ENCODE results near the gene PCNX2. TPM values are rescaled to one million over a fixed set of nuclear protein-coding genes. Genes with fewer than 3 reads are reported as not detected.

PCNX2 gene
- polyA plus RNA-seq, 1 donor (not counting 4 experiments of a cell fraction or from before 2014, with no cell fraction given): 18.0 TPM

DNA sequence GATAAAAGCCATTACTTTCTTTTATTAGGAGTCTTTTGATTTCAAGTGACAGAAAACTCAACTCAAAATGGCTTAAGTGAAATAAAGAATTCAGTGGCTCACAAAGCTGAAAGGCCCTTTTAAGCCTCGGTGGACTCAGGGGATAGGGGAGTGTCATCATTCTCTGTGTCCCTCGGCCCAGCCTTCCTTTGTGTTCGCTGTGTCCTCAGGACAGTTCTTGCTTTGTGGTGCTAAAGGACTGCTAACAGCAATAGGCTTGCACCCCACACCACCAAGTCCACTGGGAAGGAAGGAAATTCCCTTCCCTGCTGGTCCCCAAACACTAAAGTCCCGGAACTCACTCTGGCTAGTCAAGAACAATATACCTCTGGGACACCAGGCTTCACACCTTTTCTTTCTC lies 216.0 kb downstream of the PCNX2 start:
- Histone ChIP-seq H2AFZ (ENCODE audit: control insufficient read depth, low read length) (no peak overlapping the region), H3K9ac (ENCODE audit: control insufficient read depth, extremely low read depth, insufficient read depth, low read length) (no peak overlapping the region), H3K9me3 (ENCODE audit: control insufficient read depth, low read depth, low read length) (no peaks in the 10 kb centered on the region), H3K27me3 (ENCODE audit: control insufficient read depth, extremely low read depth, insufficient read depth, low read length) (no peaks in the 10 kb centered on the region), H3K4me2 (ENCODE audit: control insufficient read depth, extremely low read depth, insufficient read depth, low read depth, low read length) (no peak overlapping the region), H3K36me3 (ENCODE audit: control insufficient read depth in 2 of 2, extremely low read depth in 1 of 2, insufficient read depth in 2 of 2, low read length in 2 of 2) (peaks cover 1 to 4% of the 10 kb centered on the region in 2 experiments), H3K9me1 (ENCODE audit: control insufficient read depth, extremely low read depth, insufficient read depth, low read length) (no peaks in the 10 kb centered on the region), H3K79me2 (ENCODE audit: control insufficient read depth, insufficient read depth, low read length) (no peaks in the 10 kb centered on the region), H4K20me1 (ENCODE audit: control insufficient read depth, extremely low read depth, insufficient read depth, low read length) (no peaks in the 10 kb centered on the region), H3K4me3 (ENCODE audit: control insufficient read depth in 2 of 3, extremely low read depth in 1 of 3, insufficient read depth in 2 of 3, low read depth in 1 of 3, low read length in 3 of 3) (no peak overlapping the region), H3K4me1 (ENCODE audit: control insufficient read depth, extremely low read depth, insufficient read depth, low read length) (peaks cover 15% of the 10 kb centered on the region), H3K27ac (ENCODE audit: control insufficient read depth, insufficient read depth, low read length) (no peak overlapping the region)
- FAIRE-seq (no peak), DNase-seq (ENCODE audit: low read depth, low spot score) (no peak)
- dilution Hi-C loops (cut with MboI; ENCODE audit: extremely low pct_ligation_motif_present, low sequenced_read_pairs): no loop called here
- TF ChIP-seq, protein P1, sequence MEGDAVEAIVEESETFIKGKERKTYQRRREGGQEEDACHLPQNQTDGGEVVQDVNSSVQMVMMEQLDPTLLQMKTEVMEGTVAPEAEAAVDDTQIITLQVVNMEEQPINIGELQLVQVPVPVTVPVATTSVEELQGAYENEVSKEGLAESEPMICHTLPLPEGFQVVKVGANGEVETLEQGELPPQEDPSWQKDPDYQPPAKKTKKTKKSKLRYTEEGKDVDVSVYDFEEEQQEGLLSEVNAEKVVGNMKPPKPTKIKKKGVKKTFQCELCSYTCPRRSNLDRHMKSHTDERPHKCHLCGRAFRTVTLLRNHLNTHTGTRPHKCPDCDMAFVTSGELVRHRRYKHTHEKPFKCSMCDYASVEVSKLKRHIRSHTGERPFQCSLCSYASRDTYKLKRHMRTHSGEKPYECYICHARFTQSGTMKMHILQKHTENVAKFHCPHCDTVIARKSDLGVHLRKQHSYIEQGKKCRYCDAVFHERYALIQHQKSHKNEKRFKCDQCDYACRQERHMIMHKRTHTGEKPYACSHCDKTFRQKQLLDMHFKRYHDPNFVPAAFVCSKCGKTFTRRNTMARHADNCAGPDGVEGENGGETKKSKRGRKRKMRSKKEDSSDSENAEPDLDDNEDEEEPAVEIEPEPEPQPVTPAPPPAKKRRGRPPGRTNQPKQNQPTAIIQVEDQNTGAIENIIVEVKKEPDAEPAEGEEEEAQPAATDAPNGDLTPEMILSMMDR (optimal IDR thresholded peaks at IDR 0.05 in 1 of 3, IDR thresholded peaks at IDR 0.05 in 1 of 3, conservative IDR thresholded peaks at IDR 0.05 in 1 of 3; ENCODE audit: extremely low read depth in 1 of 3, insufficient read depth in 2 of 3, low read length in 3 of 3): no peak
- no peak for TF ChIP-seq EZH2 (IDR thresholded peaks at IDR 0.05; ENCODE audit: low read length)

GRCh38 chr1:233078396-233078795 lies 217.1 kb downstream of the PCNX2 start:
- no peak for FAIRE-seq
- no peaks in the 10 kb centered on the region for H4K20me1 ChIP-seq (ENCODE audit: control insufficient read depth, extremely low read depth, insufficient read depth, low read length)
- peaks cover 1 to 4% of the 10 kb centered on the region in 2 experiments for H3K36me3 ChIP-seq (ENCODE audit: control insufficient read depth in 2 of 2, extremely low read depth in 1 of 2, insufficient read depth in 2 of 2, low read length in 2 of 2)
- dilution Hi-C loops (cut with MboI; ENCODE audit: extremely low pct_ligation_motif_present, low sequenced_read_pairs): no loop called here
- H3K27ac ChIP-seq (ENCODE audit: control insufficient read depth, insufficient read depth, low read length): no peak overlapping the region
- H3K4me1 ChIP-seq (ENCODE audit: control insufficient read depth, extremely low read depth, insufficient read depth, low read length): peaks cover 15% of the 10 kb centered on the region
- H3K9me1 ChIP-seq (ENCODE audit: control insufficient read depth, extremely low read depth, insufficient read depth, low read length): no peaks in the 10 kb centered on the region
- no peak overlapping the region for H3K4me2 ChIP-seq (ENCODE audit: control insufficient read depth, extremely low read depth, insufficient read depth, low read depth, low read length)
- H3K4me3 ChIP-seq (ENCODE audit: control insufficient read depth in 2 of 3, extremely low read depth in 1 of 3, insufficient read depth in 2 of 3, low read depth in 1 of 3, low read length in 3 of 3): no peak overlapping the region
- H3K27me3 ChIP-seq (ENCODE audit: control insufficient read depth, extremely low read depth, insufficient read depth, low read length): no peaks in the 10 kb centered on the region
- no peak overlapping the region for H2AFZ ChIP-seq (ENCODE audit: control insufficient read depth, low read length)
- no peaks in the 10 kb centered on the region for H3K79me2 ChIP-seq (ENCODE audit: control insufficient read depth, insufficient read depth, low read length)
- H3K9me3 ChIP-seq (ENCODE audit: control insufficient read depth, low read depth, low read length): no peaks in the 10 kb centered on the region
- DNase-seq (ENCODE audit: low read depth, low spot score): no peak
- TF ChIP-seq, protein P1 (optimal IDR thresholded peaks at IDR 0.05 in 1 of 3, IDR thresholded peaks at IDR 0.05 in 1 of 3, conservative IDR thresholded peaks at IDR 0.05 in 1 of 3; ENCODE audit: extremely low read depth in 1 of 3, insufficient read depth in 2 of 3, low read length in 3 of 3): no peak
- TF ChIP-seq EZH2 (IDR thresholded peaks at IDR 0.05; ENCODE audit: low read length): no peak
- no peak overlapping the region for H3K9ac ChIP-seq (ENCODE audit: control insufficient read depth, extremely low read depth, insufficient read depth, low read length)
